Retinal pigment epithelial cell (primary cell): ENCODE measurements around the gene CALM1.
A peak's percentile ranks its signal among the peaks of the same experiment; 100 is the strongest.

Source experiments
- DNase-seq: peaks from one replicate; pipeline ENCODE4 v3.0.0-alpha.2; 2010; ENCODE audit warnings: low read depth
- H3K4me3 ChIP-seq: 2 replicates; pipeline ENCODE4 v1.5.1; 2011; ENCODE audit warnings: mild to moderate bottlenecking, low read length, control low read depth, moderate library complexity
- CTCF ChIP-seq: conservative IDR thresholded peaks from 2 replicates; pipeline ENCODE4 v1.5.1; 2011; ENCODE audit warnings: low read depth, low read length, control low read depth, inconsistent platforms

Gene CALM1

GRCh38 chr14:90403065-90403464 lies 6.2 kb downstream of the CALM1 start:
- TF ChIP-seq CTCF = no peak
- no peak overlapping the region for H3K4me3 ChIP-seq
- DNase-seq = no peak

- no peak for TF ChIP-seq CTCF
- H3K4me3 ChIP-seq = no peak overlapping the region
- no peak for DNase-seq
Observed at GRCh38 chr14:90405101-90405500, 8.3 kb downstream of the CALM1 start.

- no peak for TF ChIP-seq CTCF
- H3K4me3 ChIP-seq = no peak overlapping the region
- no peak for DNase-seq
Observed at GRCh38 chr14:90405755-90406154, 8.9 kb downstream of the CALM1 start.

GRCh38 chr14:90406384-90406798 lies 9.6 kb downstream of the CALM1 start:
- no peak for TF ChIP-seq CTCF
- no peak overlapping the region for H3K4me3 ChIP-seq
- DNase-seq = no peak

- H3K4me3 ChIP-seq = no peak overlapping the region
- no peak for DNase-seq
- no peak for TF ChIP-seq CTCF
Observed at GRCh38 chr14:90407230-90407629, 10.4 kb downstream of the CALM1 start.

- no peak overlapping the region for H3K4me3 ChIP-seq
- DNase-seq = no peak
- TF ChIP-seq CTCF = peak; percentile 6
Observed at GRCh38 chr14:90408713-90409112, 11.9 kb downstream of the CALM1 start.

GRCh38 chr14:90409209-90409730 lies 12.4 kb downstream of the CALM1 start:
- no peak overlapping the region for H3K4me3 ChIP-seq
- peak; percentile 96 for DNase-seq
- no peak for TF ChIP-seq CTCF
